Adrenal gland (tissue), 5 donors: ENCODE measurements around the gene PTMA.

Experiments used
- CTCF ChIP-seq, 6 experiments: fragments of 450-650 bp in 4 of 6; fragments of 200-600 bp in 2 of 6; sonication (generic) in 1 of 6; IDR thresholded peaks; 1 replicate in 5 of 6; 2 replicates in 1 of 6; pipeline versions ENCODE4 v1.5.1 to v1.8.0; 2016 to 2021; ENCODE audit warnings: antibody characterized with exemption in 6 of 6, mild to moderate bottlenecking in 2 of 6, moderate library complexity in 1 of 6
- POLR2A ChIP-seq, 2 donors: fragments of 450-650 bp; IDR thresholded peaks; one replicate each; pipeline ENCODE4 v1.6.1; 2017; ENCODE audit warnings: antibody characterized with exemption in 2 of 2, mild to moderate bottlenecking in 2 of 2, moderate library complexity in 1 of 2
- donor health status: DM: no; HTN: no; CAD: no.

GRCh38 chr2:231708773-231709635 is 679 bp downstream of the PTMA start:
- no peak for TF ChIP-seq CTCF (IDR thresholded peaks at IDR 0.05)
- peak in 1 of 2 donors; percentile 60 for TF ChIP-seq POLR2A (IDR thresholded peaks at IDR 0.05)
